ENCODE data around the gene WDR6. TPM values are rescaled to one million over a fixed set of nuclear protein-coding genes. Genes with fewer than 3 reads are reported as not detected.

Gene WDR6
- total RNA-seq, 2 donors from 2014 or later: 51.2 to 71.1 TPM

DNA sequence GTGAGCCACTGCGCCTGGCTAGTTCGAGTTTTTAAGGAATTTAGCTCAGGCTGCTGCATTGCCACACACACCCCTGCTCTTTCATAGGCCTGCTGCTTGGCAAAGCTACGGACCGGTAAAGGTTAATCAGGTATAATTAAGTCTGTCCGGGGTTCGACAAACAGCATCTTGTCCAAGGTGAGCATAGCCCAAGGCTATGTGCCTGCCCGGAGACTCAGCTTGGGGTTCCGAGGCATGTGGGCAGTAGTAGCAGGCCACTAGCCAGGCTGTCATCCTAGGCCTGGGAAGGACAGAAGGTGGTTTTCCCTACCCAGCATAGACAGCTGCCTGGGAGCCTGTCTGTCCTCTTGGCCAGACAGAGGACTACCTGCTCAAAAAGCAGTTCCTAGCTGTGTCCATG, 10.6 kb upstream of the WDR6 start:
- peaks cover 0 to 14% of the 10 kb centered on the region in 2 donors for H3K4me1 ChIP-seq
- H3K9me3 ChIP-seq: no peaks in the 10 kb centered on the region
- TF ChIP-seq, protein P1, sequence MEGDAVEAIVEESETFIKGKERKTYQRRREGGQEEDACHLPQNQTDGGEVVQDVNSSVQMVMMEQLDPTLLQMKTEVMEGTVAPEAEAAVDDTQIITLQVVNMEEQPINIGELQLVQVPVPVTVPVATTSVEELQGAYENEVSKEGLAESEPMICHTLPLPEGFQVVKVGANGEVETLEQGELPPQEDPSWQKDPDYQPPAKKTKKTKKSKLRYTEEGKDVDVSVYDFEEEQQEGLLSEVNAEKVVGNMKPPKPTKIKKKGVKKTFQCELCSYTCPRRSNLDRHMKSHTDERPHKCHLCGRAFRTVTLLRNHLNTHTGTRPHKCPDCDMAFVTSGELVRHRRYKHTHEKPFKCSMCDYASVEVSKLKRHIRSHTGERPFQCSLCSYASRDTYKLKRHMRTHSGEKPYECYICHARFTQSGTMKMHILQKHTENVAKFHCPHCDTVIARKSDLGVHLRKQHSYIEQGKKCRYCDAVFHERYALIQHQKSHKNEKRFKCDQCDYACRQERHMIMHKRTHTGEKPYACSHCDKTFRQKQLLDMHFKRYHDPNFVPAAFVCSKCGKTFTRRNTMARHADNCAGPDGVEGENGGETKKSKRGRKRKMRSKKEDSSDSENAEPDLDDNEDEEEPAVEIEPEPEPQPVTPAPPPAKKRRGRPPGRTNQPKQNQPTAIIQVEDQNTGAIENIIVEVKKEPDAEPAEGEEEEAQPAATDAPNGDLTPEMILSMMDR (IDR thresholded peaks at IDR 0.05): no peak
- no peak for DNase-seq (ENCODE audit: low spot score)
- no peaks in the 10 kb centered on the region for H3K27me3 ChIP-seq
- H3K27ac ChIP-seq: no peak overlapping the region
- no peak overlapping the region for H3K4me3 ChIP-seq
- H3K36me3 ChIP-seq: peaks cover 17% of the 10 kb centered on the region

DNA sequence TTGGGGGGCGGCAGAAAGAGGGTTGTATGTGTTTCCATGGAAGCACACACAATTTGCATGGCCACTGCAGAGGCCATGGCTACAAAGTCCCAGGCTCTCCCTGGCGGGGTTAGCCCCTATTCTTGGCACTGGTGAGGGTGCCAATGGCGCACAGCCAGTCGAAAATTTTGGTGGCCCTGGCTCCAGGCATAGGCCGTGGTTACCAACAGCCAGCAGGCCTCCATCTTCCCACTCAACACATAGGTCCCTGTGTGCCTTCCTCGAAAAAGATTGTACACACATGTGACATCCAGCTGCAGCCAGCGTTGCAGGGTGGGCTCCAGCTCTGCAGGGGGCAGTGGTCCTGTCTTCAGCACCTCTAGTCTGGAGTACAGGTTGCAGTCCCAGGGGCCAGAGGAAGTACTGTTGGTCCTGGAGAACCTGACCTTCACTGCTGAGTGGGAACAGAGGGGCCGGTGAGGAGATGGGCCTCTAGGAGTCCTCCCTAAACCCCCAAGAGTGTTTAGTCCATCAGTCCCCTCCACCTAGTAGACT, 10.0 kb upstream of the WDR6 start:
- TF ChIP-seq, protein P1 (IDR thresholded peaks at IDR 0.05): no peak
- no peaks in the 10 kb centered on the region for H3K27me3 ChIP-seq
- H3K4me1 ChIP-seq: peaks cover 0 to 9% of the 10 kb centered on the region in 2 donors
- no peak overlapping the region for H3K4me3 ChIP-seq
- DNase-seq (ENCODE audit: low spot score): no peak
- H3K27ac ChIP-seq: no peak overlapping the region
- H3K9me3 ChIP-seq: no peaks in the 10 kb centered on the region
- peaks cover 17% of the 10 kb centered on the region for H3K36me3 ChIP-seq

DNA sequence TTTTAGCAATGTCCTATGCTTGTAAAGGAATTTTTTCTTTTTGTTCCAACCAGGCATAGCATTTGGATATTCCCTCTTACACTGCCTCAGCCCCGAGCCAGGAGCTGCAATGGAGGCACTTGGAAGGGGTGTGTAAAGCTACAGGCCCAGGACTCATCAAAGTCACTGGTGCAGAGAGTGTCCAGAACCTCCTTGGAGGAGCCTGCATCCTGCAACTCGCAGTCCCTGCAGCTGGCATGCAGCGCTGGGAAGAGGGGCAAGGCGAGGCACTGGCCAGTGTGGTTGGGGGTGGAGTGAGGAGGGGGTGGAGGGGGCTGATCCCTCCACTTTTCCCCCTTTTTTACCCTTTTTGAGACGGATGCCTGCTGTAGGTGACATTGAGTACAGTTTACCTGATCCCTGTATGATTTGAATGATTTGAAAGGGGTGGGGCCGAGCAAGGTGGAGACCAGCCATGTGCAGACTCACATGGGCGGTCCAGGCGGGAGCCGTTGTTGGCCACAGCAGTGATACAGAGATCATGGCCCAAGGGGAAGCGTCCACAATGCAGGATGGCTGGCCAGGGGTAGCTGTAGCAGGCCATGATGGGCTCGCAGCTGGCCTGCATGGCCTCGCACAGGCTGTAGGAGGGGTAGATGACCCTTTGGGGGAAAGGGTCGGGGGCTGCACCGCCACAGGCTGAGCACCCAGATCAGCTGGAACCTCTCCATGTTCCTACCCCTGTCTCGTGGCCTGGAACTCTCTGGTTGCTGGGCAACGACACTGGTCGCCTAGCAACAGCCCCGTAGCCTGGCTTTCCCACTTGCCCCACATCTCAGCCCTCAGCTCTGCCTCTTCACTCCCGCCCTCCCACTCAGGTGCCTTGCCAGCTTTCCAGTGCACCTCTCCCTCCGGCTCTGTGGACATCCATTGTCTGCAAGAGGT, 9.2 kb upstream of the WDR6 start:
- Histone ChIP-seq H3K9me3 (no peaks in the 10 kb centered on the region), H3K4me1 (peaks cover 0 to 7% of the 10 kb centered on the region in 2 donors), H3K27me3 (no peaks in the 10 kb centered on the region), H3K36me3 (peaks cover 17% of the 10 kb centered on the region), H3K4me3 (no peak overlapping the region), H3K27ac (no peak overlapping the region)
- TF ChIP-seq, protein P1 (IDR thresholded peaks at IDR 0.05): no peak
- DNase-seq (ENCODE audit: low spot score): no peak

DNA sequence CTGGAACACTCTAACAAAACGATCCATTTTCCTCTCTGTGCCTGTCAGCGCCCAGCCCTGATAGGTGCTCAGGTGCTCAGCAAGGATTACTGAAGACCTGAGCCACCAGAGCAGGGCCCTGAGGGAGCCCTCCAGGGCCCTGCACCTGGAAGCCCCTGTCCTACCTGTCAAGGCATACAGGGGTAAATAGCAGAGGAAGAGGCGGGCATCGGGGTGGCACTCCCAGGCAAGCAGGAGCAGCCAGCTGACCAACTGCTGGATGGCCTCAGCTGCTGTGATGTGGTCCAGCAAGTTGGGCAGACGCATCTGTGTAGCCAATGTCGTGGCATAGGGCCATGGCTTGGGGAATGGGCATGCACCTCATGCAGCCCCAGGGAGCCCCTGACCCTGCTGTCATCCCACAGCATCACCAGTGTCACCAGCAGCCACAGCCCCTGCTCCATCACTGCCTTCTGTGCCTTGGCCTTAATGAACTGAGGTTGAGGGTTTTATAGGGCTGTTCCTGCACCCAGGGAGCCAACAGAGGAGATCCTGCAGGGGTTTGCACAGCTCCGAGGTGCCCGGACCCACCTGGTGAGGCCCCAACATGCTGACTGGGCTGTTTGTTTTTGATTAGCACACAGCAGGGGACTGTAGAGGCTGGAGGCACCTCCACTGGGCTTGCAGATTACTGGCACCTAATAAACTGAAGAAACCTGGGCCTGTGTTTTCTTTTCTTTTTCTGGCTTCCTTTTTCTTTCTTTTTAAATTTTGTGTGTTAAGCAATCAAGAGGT, 7.9 kb upstream of the WDR6 start:
- Histone ChIP-seq H3K36me3 (peaks cover 17% of the 10 kb centered on the region), H3K4me1 (peaks cover 0 to 7% of the 10 kb centered on the region in 2 donors), H3K9me3 (no peaks in the 10 kb centered on the region), H3K4me3 (no peak overlapping the region), H3K27me3 (no peaks in the 10 kb centered on the region), H3K27ac (no peak overlapping the region)
- TF ChIP-seq, protein P1 (IDR thresholded peaks at IDR 0.05): no peak
- no peak for DNase-seq (ENCODE audit: low spot score)

DNA sequence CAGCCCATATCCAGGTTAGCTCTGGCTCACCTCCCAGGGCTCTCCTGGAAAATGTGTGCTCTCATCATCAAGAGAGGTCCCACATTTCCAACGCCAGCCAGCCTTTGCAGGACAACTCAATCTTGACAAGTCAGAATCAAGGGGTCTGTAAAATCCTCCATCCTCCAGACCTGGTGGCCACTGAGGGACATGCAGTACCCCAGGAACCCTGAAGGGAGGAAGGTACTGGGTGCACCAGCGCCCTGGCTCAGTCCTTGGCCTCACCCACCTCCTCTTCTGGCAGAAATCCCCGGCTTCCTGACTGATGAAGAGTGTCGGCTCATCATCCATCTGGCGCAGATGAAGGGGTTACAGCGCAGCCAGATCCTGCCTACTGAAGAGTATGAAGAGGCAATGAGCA, 6.0 kb upstream of the WDR6 start:
- Histone ChIP-seq H3K36me3 (peaks cover 11% of the 10 kb centered on the region), H3K4me1 (peaks cover 0 to 9% of the 10 kb centered on the region in 2 donors), H3K4me3 (no peak overlapping the region), H3K27me3 (no peaks in the 10 kb centered on the region), H3K27ac (no peak overlapping the region), H3K9me3 (no peaks in the 10 kb centered on the region)
- TF ChIP-seq, protein P1 (IDR thresholded peaks at IDR 0.05): no peak
- DNase-seq (ENCODE audit: low spot score): no peak
